Middle frontal gyrus (tissue), 1 donor: ENCODE data around the gene CACUL1.
"Not testable (repeated sequence)": the region's sequence is repeated elsewhere in the genome, so short reads cannot be mapped to it uniquely, and the experiment has no call there.

Source experiments
- DNase-seq: peaks from one replicate; pipeline ENCODE4 v3.0.0-alpha.2; 2015; ENCODE audit warnings: low spot score; ENCODE audit errors: extremely low spot score

Gene CACUL1

GRCh38 chr10:118645294-118645693, 109.5 kb downstream of the CACUL1 start:
- not testable (repeated sequence) for DNase-seq

GRCh38 chr10:118642228-118642627, 112.5 kb downstream of the CACUL1 start:
- DNase-seq, result no peak

DNA sequence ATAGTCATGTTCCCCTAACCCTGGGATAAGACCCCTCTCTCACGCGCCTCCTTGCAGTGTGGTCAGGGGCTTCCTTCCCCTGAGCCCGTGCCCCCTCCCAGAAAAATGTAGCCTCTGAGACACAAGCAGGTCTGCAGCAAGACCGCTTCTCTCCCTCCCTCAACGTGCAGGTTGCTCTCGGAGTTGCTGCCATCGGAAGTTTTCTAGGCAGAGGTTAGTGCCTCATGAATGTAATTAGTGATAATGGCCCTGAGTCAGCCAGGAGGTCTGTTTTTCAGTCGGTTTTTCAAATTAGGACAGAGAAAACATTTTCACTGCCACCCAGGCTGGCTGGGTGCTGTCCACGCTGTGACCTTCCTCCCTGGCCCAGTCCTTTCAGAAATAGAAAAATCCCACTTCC, 116.1 kb downstream of the CACUL1 start:
- no peak for DNase-seq

- no peak for DNase-seq
Measured at GRCh38 chr10:118635674-118636402, 118.9 kb downstream of the CACUL1 start.

DNA sequence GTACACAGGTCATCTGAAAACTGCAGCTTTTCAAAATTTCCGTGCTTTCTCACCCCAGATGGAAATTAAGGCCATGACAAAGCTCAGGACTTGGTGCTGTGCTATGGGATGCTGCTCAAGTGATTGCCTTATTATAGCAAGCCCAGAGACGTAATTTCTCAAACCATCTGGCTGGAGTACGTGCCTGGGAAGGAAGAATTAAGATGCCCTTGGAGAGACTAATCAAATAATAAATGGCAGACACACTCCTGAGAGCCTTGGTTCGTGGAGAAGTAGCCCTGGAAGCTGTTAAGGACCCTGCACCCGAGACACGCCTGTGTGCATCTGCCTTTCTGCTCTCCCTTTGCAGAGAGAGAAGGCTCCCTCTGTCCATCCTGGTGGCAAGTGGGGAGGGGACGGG, 121.0 kb downstream of the CACUL1 start:
- no peak for DNase-seq

- no peak for DNase-seq
Measured at GRCh38 chr10:118629211-118629610, 125.6 kb downstream of the CACUL1 start.

GRCh38 chr10:118628397-118628796, 126.4 kb downstream of the CACUL1 start:
- no peak for DNase-seq

- no peak for DNase-seq
Measured at GRCh38 chr10:118626953-118627352, 127.8 kb downstream of the CACUL1 start.
